GM23338 (cell line): ENCODE data around the gene GGA1. TPM values are rescaled to one million over a fixed set of nuclear protein-coding genes. Genes with fewer than 3 reads are reported as not detected.

ENCODE experiments used
- ATAC-seq: fragments of 200-7000 bp; cut with Tn5 transposase; 3 replicates; pipeline ENCODE4 v1.9.1; 2020
- DNase-seq: peaks from one replicate; pipeline ENCODE4 v3.0.0-alpha.2; 2015; ENCODE audit warnings: low spot score
- H2AFZ ChIP-seq: fragments of 200-600 bp; sonication (generic); 2 replicates; pipeline ENCODE4 v1.8.0; 2016; ENCODE audit warnings: antibody characterized with exemption, mild to moderate bottlenecking, moderate library complexity
- H3F3A ChIP-seq: fragments of 200-600 bp; sonication (generic); replicated peaks from 2 replicates; pipeline ENCODE4 v1.8.0; 2017; ENCODE audit warnings: antibody characterized with exemption, mixed run types, low read depth
- H3K27ac ChIP-seq: fragments of 200-600 bp; sonication (generic); 2 replicates; pipeline ENCODE4 v1.6.1; 2016; ENCODE audit warnings: low read depth
- H3K27me3 ChIP-seq: fragments of 200-600 bp; sonication (generic); 2 replicates; pipeline ENCODE4 v1.8.0; 2016; ENCODE audit warnings: mild to moderate bottlenecking, mixed run types, moderate library complexity; ENCODE audit not compliant: insufficient read depth
- H3K36me3 ChIP-seq: fragments of 200-600 bp; sonication (generic); 2 replicates; pipeline ENCODE4 v1.8.0; 2016; ENCODE audit warnings: mild to moderate bottlenecking; ENCODE audit not compliant: insufficient read depth
- H3K4me1 ChIP-seq: fragments of 200-600 bp; sonication (generic); 2 replicates; pipeline ENCODE4 v1.8.0; 2016; ENCODE audit warnings: mild to moderate bottlenecking, moderate library complexity; ENCODE audit not compliant: insufficient read depth
- H3K4me2 ChIP-seq: fragments of 200-600 bp; sonication (generic); 2 replicates; pipeline ENCODE4 v1.7.1; 2017; ENCODE audit warnings: mixed run types
- H3K4me3 ChIP-seq: fragments of 200-600 bp; sonication (generic); 2 replicates; pipeline ENCODE4 v1.6.1; 2016; ENCODE audit warnings: mixed run types
- H3K79me2 ChIP-seq: fragments of 200-600 bp; sonication (generic); replicated peaks from 2 replicates; pipeline ENCODE4 v1.8.0; 2017; ENCODE audit warnings: mild to moderate bottlenecking; ENCODE audit not compliant: insufficient read depth
- H3K9me2 ChIP-seq: fragments of 200-600 bp; sonication (generic); 2 replicates; pipeline ENCODE4 v1.8.0; 2017; ENCODE audit not compliant: insufficient read depth
- H4K20me1 ChIP-seq: fragments of 200-600 bp; sonication (generic); replicated peaks from 2 replicates; pipeline ENCODE4 v1.8.0; 2017; ENCODE audit warnings: mild to moderate bottlenecking; ENCODE audit not compliant: insufficient read depth
- H3K27ac Mint-ChIP-seq: 2 replicates; pipeline ENCODE4 v1.8.0; 2020; ENCODE audit warnings: inconsistent platforms, mild to moderate bottlenecking, moderate library complexity, mixed read lengths
- H3K27me3 Mint-ChIP-seq: 3 replicates; pipeline ENCODE4 v1.8.0; 2022; ENCODE audit warnings: low read depth, mild to moderate bottlenecking, moderate library complexity, mixed read lengths, inconsistent platforms; ENCODE audit not compliant: insufficient read depth, poor library complexity
- H3K36me3 Mint-ChIP-seq: 3 replicates; pipeline ENCODE4 v1.8.0; 2021; ENCODE audit warnings: low read depth, mild to moderate bottlenecking, inconsistent platforms, moderate library complexity, mixed read lengths
- H3K4me1 Mint-ChIP-seq: 3 replicates; pipeline ENCODE4 v1.8.0; 2020; ENCODE audit warnings: mild to moderate bottlenecking, inconsistent platforms, mixed read lengths
- H3K4me3 Mint-ChIP-seq: 3 replicates; pipeline ENCODE4 v1.8.0; 2021; ENCODE audit warnings: moderate library complexity, mild to moderate bottlenecking, inconsistent platforms, mixed read lengths
- H3K9me3 Mint-ChIP-seq: 3 replicates; pipeline ENCODE4 v1.8.0; 2020; ENCODE audit warnings: moderate library complexity, mild to moderate bottlenecking, inconsistent platforms, mixed read lengths
- EZH2phosphoT487 ChIP-seq: fragments of 200-600 bp; sonication (generic); IDR thresholded peaks from one replicate; pipeline ENCODE4 v1.8.1; 2018; ENCODE audit warnings: antibody characterized with exemption; ENCODE audit not compliant: unreplicated experiment
- NANOG ChIP-seq: IDR thresholded peaks from 2 replicates; pipeline ENCODE4 v1.6.1; 2016; ENCODE audit warnings: antibody characterized with exemption, borderline replicate concordance
- POLR2AphosphoS5 ChIP-seq: IDR thresholded peaks from 2 replicates; pipeline ENCODE4 v1.6.1; 2016; ENCODE audit warnings: antibody characterized with exemption, low read depth
- ZNF114 ChIP-seq: fragments of 250-450 bp; sonication (Bioruptor Pico); IDR thresholded peaks from 2 replicates; pipeline ENCODE4 v1.5.0; 2020; ENCODE audit warnings: mild to moderate bottlenecking, moderate library complexity
- polyA plus RNA-seq: library from polyadenylated mRNA; unstranded; fragments of >200 nt; fragmentation: Nextera tagmentation; extraction: Ambion mirVana; gene quantifications from 2 replicates; pipeline ENCODE4 v1.2.1, GENCODE V29; 2016
- total RNA-seq: library from RNA; depleted of rRNA; stranded (reverse); fragments of >200 nt; shearing (Covaris generic); gene quantifications from 2 replicates; pipeline ENCODE4 v1.2.3, GENCODE V29; 2014
- TF ChIP-seq, protein P1 (sequence below): fragments of 250-450 bp; sonication (Bioruptor Pico); IDR thresholded peaks from 2 replicates; pipeline ENCODE4 v1.5.0; 2020; ENCODE audit warnings: mild to moderate bottlenecking, moderate library complexity
- TF ChIP-seq, protein P2 (sequence below): IDR thresholded peaks from 2 replicates; pipeline ENCODE4 v1.6.1; 2016; ENCODE audit warnings: antibody characterized with exemption

Gene GGA1
- total and polyA plus RNA-seq, 2 experiments from 2014 or later, result 36.9 to 57.1 TPM

DNA sequence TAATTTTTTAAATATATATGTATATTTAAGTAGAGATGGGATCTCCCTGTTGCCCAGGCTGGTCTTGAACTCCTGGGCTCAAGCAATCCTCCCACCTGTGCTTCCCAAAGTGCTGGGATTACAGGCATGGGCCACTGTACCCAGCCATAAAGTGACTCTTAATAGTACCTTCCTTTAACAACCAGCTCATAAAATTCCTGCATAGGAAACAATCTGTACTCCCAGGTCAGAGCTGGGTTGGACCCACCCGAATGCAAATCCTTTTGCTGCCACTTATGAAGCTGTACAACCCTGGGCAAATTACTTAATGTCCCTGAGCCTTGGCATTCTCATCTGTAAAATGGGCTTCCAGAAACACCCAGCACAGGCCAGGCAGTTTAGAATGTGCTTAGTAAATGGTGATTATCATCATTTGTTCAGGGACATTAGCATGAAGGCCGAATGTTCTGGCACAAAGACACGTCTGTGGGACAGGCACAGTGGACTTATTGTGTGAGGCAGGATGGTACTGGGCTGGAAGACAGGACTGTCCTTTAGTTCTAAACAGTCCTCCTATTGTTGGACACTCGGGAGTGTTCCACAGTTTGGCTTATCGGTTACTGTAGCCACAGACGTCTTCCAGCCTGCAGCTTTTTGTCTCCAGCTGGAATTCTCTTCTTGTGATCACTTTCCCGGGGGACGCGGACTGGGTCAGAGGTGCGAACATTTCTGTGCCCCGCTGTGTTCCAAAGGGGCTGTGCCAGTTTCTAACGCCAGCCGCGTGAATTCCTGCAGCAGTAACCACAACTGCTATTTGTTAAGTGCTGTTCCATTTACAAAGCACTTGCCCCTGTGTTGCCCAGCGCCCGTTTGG lies 55.8 kb downstream of the GGA1 start:
- Histone ChIP-seq H2AFZ (no peak overlapping the region), H3K27ac (no peak overlapping the region), H3K79me2 (peaks cover 55% of the 10 kb centered on the region), H4K20me1 (peaks cover 30% of the 10 kb centered on the region), H3K4me3 (no peak overlapping the region), H3K4me1 (peaks cover 5% of the 10 kb centered on the region; the same call in 1 of the 2 replicates), H3K4me2 (no peak overlapping the region), H3K9me2 (no peaks in the 10 kb centered on the region), H3K36me3 (no peaks in the 10 kb centered on the region), H3K27me3 (no peaks in the 10 kb centered on the region), H3F3A (0 out of 2 replicates have a peak, but pooled peaks cover 16% of the 10 kb centered on the region)
- peaks cover 11% of the 10 kb centered on the region for H3K27me3 Mint-ChIP-seq
- H3K36me3 Mint-ChIP-seq, result peaks cover 30% of the 10 kb centered on the region
- H3K9me3 Mint-ChIP-seq, result no peaks in the 10 kb centered on the region
- no peak overlapping the region for H3K27ac Mint-ChIP-seq
- DNase-seq, result no peak
- peaks cover 23% of the 10 kb centered on the region for H3K4me1 Mint-ChIP-seq
- no peak overlapping the region for H3K4me3 Mint-ChIP-seq
- TF ChIP-seq NANOG (no peak), ZNF114 (CRISPR knock-in tag) (no peak), EZH2phosphoT487 (no peak), POLR2AphosphoS5 (no peak)
- TF ChIP-seq, protein P1, sequence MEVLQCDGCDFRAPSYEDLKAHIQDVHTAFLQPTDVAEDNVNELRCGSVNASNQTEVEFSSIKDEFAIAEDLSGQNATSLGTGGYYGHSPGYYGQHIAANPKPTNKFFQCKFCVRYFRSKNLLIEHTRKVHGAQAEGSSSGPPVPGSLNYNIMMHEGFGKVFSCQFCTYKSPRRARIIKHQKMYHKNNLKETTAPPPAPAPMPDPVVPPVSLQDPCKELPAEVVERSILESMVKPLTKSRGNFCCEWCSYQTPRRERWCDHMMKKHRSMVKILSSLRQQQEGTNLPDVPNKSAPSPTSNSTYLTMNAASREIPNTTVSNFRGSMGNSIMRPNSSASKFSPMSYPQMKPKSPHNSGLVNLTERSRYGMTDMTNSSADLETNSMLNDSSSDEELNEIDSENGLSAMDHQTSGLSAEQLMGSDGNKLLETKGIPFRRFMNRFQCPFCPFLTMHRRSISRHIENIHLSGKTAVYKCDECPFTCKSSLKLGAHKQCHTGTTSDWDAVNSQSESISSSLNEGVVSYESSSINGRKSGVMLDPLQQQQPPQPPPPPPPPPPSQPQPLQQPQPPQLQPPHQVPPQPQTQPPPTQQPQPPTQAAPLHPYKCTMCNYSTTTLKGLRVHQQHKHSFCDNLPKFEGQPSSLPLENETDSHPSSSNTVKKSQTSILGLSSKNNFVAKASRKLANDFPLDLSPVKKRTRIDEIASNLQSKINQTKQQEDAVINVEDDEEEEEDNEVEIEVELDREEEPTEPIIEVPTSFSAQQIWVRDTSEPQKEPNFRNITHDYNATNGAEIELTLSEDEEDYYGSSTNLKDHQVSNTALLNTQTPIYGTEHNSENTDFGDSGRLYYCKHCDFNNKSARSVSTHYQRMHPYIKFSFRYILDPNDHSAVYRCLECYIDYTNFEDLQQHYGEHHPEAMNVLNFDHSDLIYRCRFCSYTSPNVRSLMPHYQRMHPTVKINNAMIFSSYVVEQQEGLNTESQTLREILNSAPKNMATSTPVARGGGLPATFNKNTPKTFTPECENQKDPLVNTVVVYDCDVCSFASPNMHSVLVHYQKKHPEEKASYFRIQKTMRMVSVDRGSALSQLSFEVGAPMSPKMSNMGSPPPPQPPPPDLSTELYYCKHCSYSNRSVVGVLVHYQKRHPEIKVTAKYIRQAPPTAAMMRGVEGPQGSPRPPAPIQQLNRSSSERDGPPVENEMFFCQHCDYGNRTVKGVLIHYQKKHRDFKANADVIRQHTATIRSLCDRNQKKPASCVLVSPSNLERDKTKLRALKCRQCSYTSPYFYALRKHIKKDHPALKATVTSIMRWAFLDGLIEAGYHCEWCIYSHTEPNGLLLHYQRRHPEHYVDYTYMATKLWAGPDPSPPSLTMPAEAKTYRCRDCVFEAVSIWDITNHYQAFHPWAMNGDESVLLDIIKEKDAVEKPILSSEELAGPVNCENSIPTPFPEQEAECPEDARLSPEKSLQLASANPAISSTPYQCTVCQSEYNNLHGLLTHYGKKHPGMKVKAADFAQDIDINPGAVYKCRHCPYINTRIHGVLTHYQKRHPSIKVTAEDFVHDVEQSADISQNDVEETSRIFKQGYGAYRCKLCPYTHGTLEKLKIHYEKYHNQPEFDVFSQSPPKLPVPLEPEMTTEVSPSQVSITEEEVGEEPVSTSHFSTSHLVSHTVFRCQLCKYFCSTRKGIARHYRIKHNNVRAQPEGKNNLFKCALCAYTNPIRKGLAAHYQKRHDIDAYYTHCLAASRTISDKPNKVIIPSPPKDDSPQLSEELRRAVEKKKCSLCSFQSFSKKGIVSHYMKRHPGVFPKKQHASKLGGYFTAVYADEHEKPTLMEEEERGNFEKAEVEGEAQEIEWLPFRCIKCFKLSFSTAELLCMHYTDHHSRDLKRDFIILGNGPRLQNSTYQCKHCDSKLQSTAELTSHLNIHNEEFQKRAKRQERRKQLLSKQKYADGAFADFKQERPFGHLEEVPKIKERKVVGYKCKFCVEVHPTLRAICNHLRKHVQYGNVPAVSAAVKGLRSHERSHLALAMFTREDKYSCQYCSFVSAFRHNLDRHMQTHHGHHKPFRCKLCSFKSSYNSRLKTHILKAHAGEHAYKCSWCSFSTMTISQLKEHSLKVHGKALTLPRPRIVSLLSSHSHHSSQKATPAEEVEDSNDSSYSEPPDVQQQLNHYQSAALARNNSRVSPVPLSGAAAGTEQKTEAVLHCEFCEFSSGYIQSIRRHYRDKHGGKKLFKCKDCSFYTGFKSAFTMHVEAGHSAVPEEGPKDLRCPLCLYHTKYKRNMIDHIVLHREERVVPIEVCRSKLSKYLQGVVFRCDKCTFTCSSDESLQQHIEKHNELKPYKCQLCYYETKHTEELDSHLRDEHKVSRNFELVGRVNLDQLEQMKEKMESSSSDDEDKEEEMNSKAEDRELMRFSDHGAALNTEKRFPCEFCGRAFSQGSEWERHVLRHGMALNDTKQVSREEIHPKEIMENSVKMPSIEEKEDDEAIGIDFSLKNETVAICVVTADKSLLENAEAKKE (CRISPR knock-in tag), result no peak
- ATAC-seq, result no peak

DNA sequence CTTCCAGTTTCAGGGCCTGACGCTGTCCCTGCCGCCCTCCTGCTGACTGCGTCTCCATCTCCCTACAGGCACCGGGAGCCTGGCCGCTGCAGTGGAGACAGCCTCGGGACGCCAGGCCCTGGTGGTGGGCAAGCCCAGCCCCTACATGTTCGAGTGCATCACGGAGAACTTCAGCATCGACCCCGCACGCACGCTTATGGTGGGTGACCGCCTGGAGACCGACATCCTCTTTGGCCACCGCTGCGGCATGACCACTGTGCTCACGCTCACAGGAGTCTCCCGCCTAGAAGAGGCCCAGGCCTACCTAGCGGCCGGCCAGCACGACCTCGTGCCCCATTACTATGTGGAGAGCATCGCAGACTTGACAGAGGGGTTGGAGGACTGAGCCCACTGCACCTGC lies 56.9 kb downstream of the GGA1 start:
- H3K4me3 Mint-ChIP-seq, result no peak overlapping the region
- H3K79me2 ChIP-seq, result peaks cover 45% of the 10 kb centered on the region
- no peak for TF ChIP-seq EZH2phosphoT487
- no peak for TF ChIP-seq ZNF114 (CRISPR knock-in tag)
- TF ChIP-seq, protein P2, sequence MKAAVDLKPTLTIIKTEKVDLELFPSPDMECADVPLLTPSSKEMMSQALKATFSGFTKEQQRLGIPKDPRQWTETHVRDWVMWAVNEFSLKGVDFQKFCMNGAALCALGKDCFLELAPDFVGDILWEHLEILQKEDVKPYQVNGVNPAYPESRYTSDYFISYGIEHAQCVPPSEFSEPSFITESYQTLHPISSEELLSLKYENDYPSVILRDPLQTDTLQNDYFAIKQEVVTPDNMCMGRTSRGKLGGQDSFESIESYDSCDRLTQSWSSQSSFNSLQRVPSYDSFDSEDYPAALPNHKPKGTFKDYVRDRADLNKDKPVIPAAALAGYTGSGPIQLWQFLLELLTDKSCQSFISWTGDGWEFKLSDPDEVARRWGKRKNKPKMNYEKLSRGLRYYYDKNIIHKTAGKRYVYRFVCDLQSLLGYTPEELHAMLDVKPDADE, result no peak

More for the DNA sequence above, 56.9 kb downstream of the GGA1 start:
- Mint-ChIP-seq H3K36me3 (peaks cover 32% of the 10 kb centered on the region), H3K4me1 (peaks cover 13% of the 10 kb centered on the region), H3K9me3 (no peaks in the 10 kb centered on the region), H3K27ac (no peak overlapping the region), H3K27me3 (peaks cover 9% of the 10 kb centered on the region)
- Histone ChIP-seq H2AFZ (no peak overlapping the region), H3K36me3 (no peaks in the 10 kb centered on the region), H3K9me2 (no peaks in the 10 kb centered on the region), H3K4me2 (no peak overlapping the region), H3K27ac (no peak overlapping the region), H4K20me1 (peaks cover 20% of the 10 kb centered on the region), H3K4me1 (no peaks in the 10 kb centered on the region), H3K4me3 (no peak overlapping the region), H3F3A (0 out of 2 replicates have a peak, but pooled peaks cover 15% of the 10 kb centered on the region), H3K27me3 (no peaks in the 10 kb centered on the region)
- ATAC-seq, result no peak
- no peak for DNase-seq
